ENCODE data around the gene RHOBTB1.

DNA sequence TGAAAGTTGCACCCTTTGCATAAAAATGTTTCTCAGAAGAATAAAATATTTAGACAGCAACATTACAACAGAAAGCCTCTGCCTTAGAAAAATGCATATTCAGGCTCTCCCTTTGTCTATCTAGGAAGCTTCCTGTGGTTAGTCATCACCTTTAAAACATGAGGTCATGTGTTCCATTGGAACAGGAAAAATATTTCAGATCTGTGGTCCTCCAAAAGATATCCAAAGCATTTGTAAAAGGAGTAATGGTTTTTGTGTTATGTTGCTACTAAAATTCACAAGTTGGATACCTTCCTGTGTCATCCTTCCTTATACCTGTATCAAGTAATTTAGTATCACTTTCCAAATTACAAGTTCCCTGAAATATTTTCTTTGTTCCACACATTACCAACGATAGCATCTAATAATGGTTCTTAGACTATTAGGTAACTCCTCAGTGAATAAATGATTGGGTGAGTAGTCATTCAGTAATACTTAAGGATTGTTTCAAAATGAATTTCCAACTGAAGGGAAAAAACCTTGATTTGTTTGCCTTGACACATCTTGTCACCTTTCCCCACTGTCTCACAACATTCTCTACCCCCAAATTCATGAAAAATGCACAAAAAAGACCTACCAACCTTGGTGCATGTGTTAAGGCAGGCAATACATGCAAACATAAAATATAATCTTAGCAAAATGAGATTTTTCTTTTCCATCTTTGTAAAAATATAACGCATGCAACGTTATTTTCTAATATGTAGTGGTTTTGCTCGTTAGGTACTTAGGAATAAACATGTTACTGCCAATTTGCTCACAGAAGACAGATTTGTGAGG lies 19.7 kb upstream of the RHOBTB1 start:
- TF ChIP-seq, protein P1, sequence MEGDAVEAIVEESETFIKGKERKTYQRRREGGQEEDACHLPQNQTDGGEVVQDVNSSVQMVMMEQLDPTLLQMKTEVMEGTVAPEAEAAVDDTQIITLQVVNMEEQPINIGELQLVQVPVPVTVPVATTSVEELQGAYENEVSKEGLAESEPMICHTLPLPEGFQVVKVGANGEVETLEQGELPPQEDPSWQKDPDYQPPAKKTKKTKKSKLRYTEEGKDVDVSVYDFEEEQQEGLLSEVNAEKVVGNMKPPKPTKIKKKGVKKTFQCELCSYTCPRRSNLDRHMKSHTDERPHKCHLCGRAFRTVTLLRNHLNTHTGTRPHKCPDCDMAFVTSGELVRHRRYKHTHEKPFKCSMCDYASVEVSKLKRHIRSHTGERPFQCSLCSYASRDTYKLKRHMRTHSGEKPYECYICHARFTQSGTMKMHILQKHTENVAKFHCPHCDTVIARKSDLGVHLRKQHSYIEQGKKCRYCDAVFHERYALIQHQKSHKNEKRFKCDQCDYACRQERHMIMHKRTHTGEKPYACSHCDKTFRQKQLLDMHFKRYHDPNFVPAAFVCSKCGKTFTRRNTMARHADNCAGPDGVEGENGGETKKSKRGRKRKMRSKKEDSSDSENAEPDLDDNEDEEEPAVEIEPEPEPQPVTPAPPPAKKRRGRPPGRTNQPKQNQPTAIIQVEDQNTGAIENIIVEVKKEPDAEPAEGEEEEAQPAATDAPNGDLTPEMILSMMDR (IDR thresholded peaks at IDR 0.05): no peak
- TF ChIP-seq ZFX (IDR thresholded peaks at IDR 0.05; ENCODE audit: borderline replicate concordance): no peak

Measured in 22Rv1 (cell line).